ENCODE results near the gene PHLDB2.

GRCh38 chr3:111954228-111954990 is 95.3 kb downstream of the PHLDB2 start:
- TF ChIP-seq POLR2A (IDR thresholded peaks at IDR 0.05) (no peak), CTCF (IDR thresholded peaks at IDR 0.05) (no peak)

Data from uterus (tissue), 2 donors.